NCI-H2171 (cell line): ENCODE data around the gene SPEG.

Source experiments
- DNase-seq: peaks from one replicate; lab custom pipeline; 2025; lab: John Stamatoyannopoulos, UW

SPEG gene

GRCh38 chr2:219514196-219514761 is 79.6 kb downstream of the SPEG start, which contains the start of gene ASIC4:
Gene ASIC4 (plus strand): TSS chr2:219514482. CDS start chr2:219514725, 243 bp downstream.
- peak; percentile 59 for DNase-seq

GRCh38 chr2:219514836-219515235 is 80.2 kb downstream of the SPEG start:
- DNase-seq = no peak

- DNase-seq = no peak
These were observed 81.4 kb downstream of the SPEG start for GRCh38 chr2:219515874-219516629.

GRCh38 chr2:219516888-219517287 is 82.2 kb downstream of the SPEG start:
- no peak for DNase-seq

GRCh38 chr2:219517954-219518778 is 83.5 kb downstream of the SPEG start:
- DNase-seq = peak; percentile 69

GRCh38 chr2:219519526-219519916 is 84.9 kb downstream of the SPEG start:
- no peak for DNase-seq

- no peak for DNase-seq
These were observed 85.4 kb downstream of the SPEG start for GRCh38 chr2:219520079-219520478.

GRCh38 chr2:219521066-219521880 is 86.6 kb downstream of the SPEG start:
- no peak for DNase-seq

GRCh38 chr2:219522111-219523030 is 87.7 kb downstream of the SPEG start:
- no peak for DNase-seq

- no peak for DNase-seq
These were observed 88.5 kb downstream of the SPEG start for GRCh38 chr2:219523031-219523671.

- no peak for DNase-seq
These were observed 90.2 kb downstream of the SPEG start for GRCh38 chr2:219524817-219525216.

GRCh38 chr2:219525533-219526232 is 91.0 kb downstream of the SPEG start:
- no peak for DNase-seq

GRCh38 chr2:219526320-219527075 is 91.9 kb downstream of the SPEG start:
- no peak for DNase-seq

- DNase-seq = no peak
These were observed 92.4 kb downstream of the SPEG start for GRCh38 chr2:219527076-219527394.

GRCh38 chr2:219527472-219527871 is 92.8 kb downstream of the SPEG start:
- no peak for DNase-seq

GRCh38 chr2:219530048-219530963 is 95.7 kb downstream of the SPEG start:
- DNase-seq = peak; percentile 85

GRCh38 chr2:219531639-219532377 is 97.2 kb downstream of the SPEG start:
- no peak for DNase-seq

GRCh38 chr2:219532378-219532649 is 97.7 kb downstream of the SPEG start:
- DNase-seq = no peak
